GM12878 (cell line): Measurements from ENCODE around the gene HNF4A. TPM values are rescaled to one million over a fixed set of nuclear protein-coding genes. Genes with fewer than 3 reads are reported as not detected.

ENCODE experiments used
- ATAC-seq: fragments of 200-7000 bp; cut with Tn5 transposase; 3 replicates; pipeline ENCODE4 v1.9.1; 2020; ENCODE audit warnings: mild to moderate bottlenecking, moderate library complexity
- BruUV-seq: library from RNA; stranded (reverse); fragments of 400-500 nt; replicated peaks from 2 replicates; lab custom pipeline; 2021; lab: Mats Ljungman, UMichigan
- CTCF ChIA-PET: fragments of 300-600 bp; sonication (Branson Sonifier 250); formaldehyde crosslinking; extraction: SDS; loops from one replicate; lab custom pipeline; 2021; ENCODE audit warnings: inconsistent platforms; lab: Yijun Ruan, JAX
- POLR2A ChIA-PET: fragments of 350-600 bp; formaldehyde crosslinking; extraction: SDS; loops from one replicate; lab custom pipeline; 2021; ENCODE audit warnings: inconsistent platforms; lab: Charles Lee
- RAD21 ChIA-PET: fragments of 300-600 bp; sonication (Branson Sonifier 250); formaldehyde crosslinking; loops from one replicate; lab custom pipeline; 2023; ENCODE audit warnings: antibody characterized with exemption; ENCODE audit not compliant: unreplicated experiment; lab: Charles Lee
- SMC1A ChIA-PET: fragments of 300-600 bp; sonication (Branson Sonifier 250); formaldehyde crosslinking; loops from one replicate; lab custom pipeline; 2023; ENCODE audit not compliant: unreplicated experiment, uncharacterized antibody; lab: Charles Lee
- DNase-seq: peaks from one replicate; pipeline ENCODE4 v3.0.0-alpha.2; 2011; ENCODE audit warnings: low read depth, low spot score
- FAIRE-seq: peaks from 3 replicates; lab custom pipeline; 2011; peaks lifted over from hg19 to GRCh38; lab: Jason Lieb, UNC
- H2AFZ ChIP-seq: 2 replicates; pipeline ENCODE4 v1.6.0; 2011; ENCODE audit warnings: low read depth, low read length, control low read depth; ENCODE audit not compliant: control insufficient read depth
- H3K27ac ChIP-seq: 2 replicates; pipeline ENCODE4 v1.5.1; 2011; ENCODE audit warnings: control low read depth; ENCODE audit not compliant: control insufficient read depth, insufficient read depth
- H3K27me3 ChIP-seq, 2 experiments: replicated peaks in 1 of 2; 2 replicates each; pipeline versions ENCODE4 v1.6.0 to v1.6.1; 2011; ENCODE audit warnings: low read length in 1 of 2; ENCODE audit not compliant: control insufficient read depth in 2 of 2, insufficient read depth in 2 of 2
- H3K36me3 ChIP-seq, 2 experiments: 2 replicates each; pipeline ENCODE4 v1.5.1; 2011; ENCODE audit warnings: low read length in 1 of 2; ENCODE audit not compliant: control insufficient read depth in 2 of 2, insufficient read depth in 2 of 2
- H3K4me1 ChIP-seq: 2 replicates; pipeline ENCODE4 v1.6.1; 2011; ENCODE audit warnings: mild to moderate bottlenecking, low read length, moderate library complexity, mixed read lengths; ENCODE audit not compliant: control insufficient read depth, insufficient read depth
- H3K4me2 ChIP-seq: 2 replicates; pipeline ENCODE4 v1.6.0; 2011; ENCODE audit warnings: control low read depth; ENCODE audit not compliant: control insufficient read depth, insufficient read depth
- H3K4me3 ChIP-seq: fragments of 200-600 bp; sonication (generic); 2 replicates; pipeline ENCODE4 v1.5.1; 2016
- H3K79me2 ChIP-seq: 2 replicates; pipeline ENCODE4 v1.6.0; 2011; ENCODE audit warnings: low read length; ENCODE audit not compliant: control insufficient read depth, insufficient read depth
- H3K9ac ChIP-seq: 2 replicates; pipeline ENCODE4 v1.8.0; 2011; ENCODE audit warnings: low read length, control low read depth, mixed read lengths; ENCODE audit not compliant: control insufficient read depth, insufficient read depth
- H3K9me3 ChIP-seq: replicated peaks from 3 replicates; pipeline ENCODE4 v1.5.1; 2011; ENCODE audit warnings: mild to moderate bottlenecking, low read length; ENCODE audit not compliant: control insufficient read depth, insufficient read depth
- H4K20me1 ChIP-seq: 2 replicates; pipeline ENCODE4 v1.6.0; 2011; ENCODE audit not compliant: control insufficient read depth, insufficient read depth
- E2F8 ChIP-seq: fragments of 450-650 bp; IDR thresholded peaks from 2 replicates; pipeline ENCODE4 v1.6.1; 2018; ENCODE audit warnings: mild to moderate bottlenecking, low read depth, moderate library complexity; ENCODE audit not compliant: partially characterized antibody
- KDM1A ChIP-seq: fragments of 200-600 bp; sonication (generic); IDR thresholded peaks from 2 replicates; pipeline ENCODE4 v1.6.1; 2016; ENCODE audit warnings: borderline replicate concordance
- PBX3 ChIP-seq: IDR thresholded peaks from 2 replicates; pipeline ENCODE4 v1.6.1; 2011; ENCODE audit warnings: mild to moderate bottlenecking, low read depth, low read length, moderate library complexity; ENCODE audit not compliant: insufficient replicate concordance
- RB1 ChIP-seq: fragments of 450-650 bp; formaldehyde crosslinking; IDR thresholded peaks from 2 replicates; pipeline ENCODE4 v1.6.1; 2017; ENCODE audit warnings: mild to moderate bottlenecking, borderline replicate concordance
- SREBF1 ChIP-seq: IDR thresholded peaks from 2 replicates; pipeline ENCODE4 v1.6.1; 2012; ENCODE audit warnings: mild to moderate bottlenecking, low read length
- WRNIP1 ChIP-seq: IDR thresholded peaks from 2 replicates; pipeline ENCODE4 v1.6.1; 2011; ENCODE audit warnings: low read depth, low read length, improper control_type of control experiment, borderline replicate concordance
- ZNF687 ChIP-seq: fragments of 450-650 bp; IDR thresholded peaks from 2 replicates; pipeline ENCODE4 v1.6.1; 2017; ENCODE audit warnings: mild to moderate bottlenecking, moderate library complexity
- WGBS: methylation state at CpG from one replicate; pipeline ENCODE4 v1.1.6; 2016; ENCODE audit warnings: low lambda C conversion rate; ENCODE audit not compliant: insufficient replicate concordance, insufficient coverage; ENCODE audit errors: missing lambda C conversion rate; 5-methylcytosine and 5-hydroxymethylcytosine counted together
- in situ Hi-C: fragments of 300-500 bp; cut with MboI; formaldehyde crosslinking; loops from 9 replicates; pipeline ENCODE4 v1.14.3; 2018; ENCODE audit warnings: mixed read lengths
- intact Hi-C: fragments of 100-400 bp; cut with micrococcal nuclease; formaldehyde crosslinking; loops from one replicate; pipeline ENCODE4 v1.14.2; 2022; ENCODE audit not compliant: unreplicated experiment
- polyA plus RNA-seq, 11 experiments: library from polyadenylated mRNA; depleted of rRNA in 4 of 11; unstranded in 6 of 11; stranded (reverse) in 5 of 11; fragments of >200 nt; fragmentation: Nextera tagmentation in 4 of 11; fragmentation: Illumina TruSeq in 1 of 11; extraction: Ambion mirVana in 4 of 11; extraction: Trizol in 1 of 11; gene quantifications; 1 replicate in 1 of 11; 2 replicates in 10 of 11; pipeline versions ENCODE4 v1.2.1 to v1.2.3, GENCODE V29; 2011 to 2016; ENCODE audit warnings: inconsistent platforms in 2 of 11, missing spikeins in 2 of 11, low read depth in 1 of 11
- total RNA-seq, 4 experiments: library from RNA; depleted of rRNA in 3 of 4; stranded (reverse); fragments of >200 nt in 3 of 4; fragmentation: Illumina TruSeq in 1 of 4; extraction: Trizol in 1 of 4; gene quantifications; 2 replicates each; pipeline versions ENCODE4 v1.2.1 to v1.2.3, GENCODE V29; 2013 to 2021
- TF ChIP-seq, protein P1 (sequence below): IDR thresholded peaks from 2 replicates; pipeline ENCODE4 v1.6.1; 2012; ENCODE audit warnings: improper control_type of control experiment, low read depth, low read length; ENCODE audit not compliant: insufficient replicate concordance

The HNF4A gene
- total and polyA plus RNA-seq, 10 of the 15 experiments (the other 5 are each of a cell fraction or from before 2014, with no cell fraction given): 0.21 TPM; not detected in 9

- no peak for TF ChIP-seq SREBF1
- no peak for TF ChIP-seq RB1
- TF ChIP-seq, protein P1, sequence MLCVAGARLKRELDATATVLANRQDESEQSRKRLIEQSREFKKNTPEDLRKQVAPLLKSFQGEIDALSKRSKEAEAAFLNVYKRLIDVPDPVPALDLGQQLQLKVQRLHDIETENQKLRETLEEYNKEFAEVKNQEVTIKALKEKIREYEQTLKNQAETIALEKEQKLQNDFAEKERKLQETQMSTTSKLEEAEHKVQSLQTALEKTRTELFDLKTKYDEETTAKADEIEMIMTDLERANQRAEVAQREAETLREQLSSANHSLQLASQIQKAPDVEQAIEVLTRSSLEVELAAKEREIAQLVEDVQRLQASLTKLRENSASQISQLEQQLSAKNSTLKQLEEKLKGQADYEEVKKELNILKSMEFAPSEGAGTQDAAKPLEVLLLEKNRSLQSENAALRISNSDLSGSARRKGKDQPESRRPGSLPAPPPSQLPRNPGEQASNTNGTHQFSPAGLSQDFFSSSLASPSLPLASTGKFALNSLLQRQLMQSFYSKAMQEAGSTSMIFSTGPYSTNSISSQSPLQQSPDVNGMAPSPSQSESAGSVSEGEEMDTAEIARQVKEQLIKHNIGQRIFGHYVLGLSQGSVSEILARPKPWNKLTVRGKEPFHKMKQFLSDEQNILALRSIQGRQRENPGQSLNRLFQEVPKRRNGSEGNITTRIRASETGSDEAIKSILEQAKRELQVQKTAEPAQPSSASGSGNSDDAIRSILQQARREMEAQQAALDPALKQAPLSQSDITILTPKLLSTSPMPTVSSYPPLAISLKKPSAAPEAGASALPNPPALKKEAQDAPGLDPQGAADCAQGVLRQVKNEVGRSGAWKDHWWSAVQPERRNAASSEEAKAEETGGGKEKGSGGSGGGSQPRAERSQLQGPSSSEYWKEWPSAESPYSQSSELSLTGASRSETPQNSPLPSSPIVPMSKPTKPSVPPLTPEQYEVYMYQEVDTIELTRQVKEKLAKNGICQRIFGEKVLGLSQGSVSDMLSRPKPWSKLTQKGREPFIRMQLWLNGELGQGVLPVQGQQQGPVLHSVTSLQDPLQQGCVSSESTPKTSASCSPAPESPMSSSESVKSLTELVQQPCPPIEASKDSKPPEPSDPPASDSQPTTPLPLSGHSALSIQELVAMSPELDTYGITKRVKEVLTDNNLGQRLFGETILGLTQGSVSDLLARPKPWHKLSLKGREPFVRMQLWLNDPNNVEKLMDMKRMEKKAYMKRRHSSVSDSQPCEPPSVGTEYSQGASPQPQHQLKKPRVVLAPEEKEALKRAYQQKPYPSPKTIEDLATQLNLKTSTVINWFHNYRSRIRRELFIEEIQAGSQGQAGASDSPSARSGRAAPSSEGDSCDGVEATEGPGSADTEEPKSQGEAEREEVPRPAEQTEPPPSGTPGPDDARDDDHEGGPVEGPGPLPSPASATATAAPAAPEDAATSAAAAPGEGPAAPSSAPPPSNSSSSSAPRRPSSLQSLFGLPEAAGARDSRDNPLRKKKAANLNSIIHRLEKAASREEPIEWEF: no peak
- TF ChIP-seq PBX3: no peak
- TF ChIP-seq KDM1A: no peak
- TF ChIP-seq E2F8: no peak
- TF ChIP-seq ZNF687: no peak
- no peak for TF ChIP-seq WRNIP1
- FAIRE-seq (no peak), ATAC-seq (no peak), DNase-seq (no peak)
- SMC1A ChIA-PET: interaction anchor here (0.7 kb wide), 1 partner anchor 128 kb away, joined by 3 read pairs; no protein-coding TSS in a partner anchor
- no TSS peak for BruUV-seq
- Histone ChIP-seq H3K79me2 (no peaks in the 10 kb centered on the region), H3K9ac (no peak overlapping the region), H3K27ac (no peak overlapping the region), H3K36me3 (no peaks in the 10 kb centered on the region), H3K27me3 (peaks cover 1 to 6% of the 10 kb centered on the region in 2 experiments; a peak in 3 of 4 replicates), H3K4me3 (no peak overlapping the region), H2AFZ (no peak overlapping the region), H4K20me1 (no peaks in the 10 kb centered on the region), H3K4me1 (no peaks in the 10 kb centered on the region), H3K9me3 (no peaks in the 10 kb centered on the region), H3K4me2 (no peak overlapping the region)
- RAD21 ChIA-PET: no interaction called here
- in situ Hi-C loops (no loop called here), intact Hi-C loops (no loop called here)
- POLR2A ChIA-PET: no interaction called here
- WGBS: 33% methylated on average over 5 of the region's 5 CpGs
- CTCF ChIA-PET: interaction anchor here (1.1 to 2.5 kb wide), 7 partner anchors 71 to 343 kb away, joined by 3 to 12 read pairs (median 9); partner anchors contain the start of gene SERINC3
Measured at GRCh38 chr20:44390280-44390679, 34.8 kb downstream of the HNF4A start.
